NCI-H1930 (cell line): ENCODE measurements around the gene NDUFAF8.
A peak's percentile ranks its signal among the peaks of the same experiment; 100 is the strongest.

ENCODE experiments used
- DNase-seq, 2 experiments: peaks; one replicate each; lab custom pipeline; 2025; lab: John Stamatoyannopoulos, UW

NDUFAF8 gene

GRCh38 chr17:81238815-81239713 is at the start of gene NDUFAF8, which contains the start of gene TEPSIN:
Gene NDUFAF8, plus strand, starts transcription at chr17:81239318. Its CDS starts 46 bp downstream, at chr17:81239364.
Gene TEPSIN, minus strand, starts transcription at chr17:81239055. Its CDS starts 22 bp downstream, at chr17:81239033.
- DNase-seq = peak; percentile 99 to 100

GRCh38 chr17:81189670-81190530 is 49.2 kb upstream of the NDUFAF8 start:
- no peak for DNase-seq

GRCh38 chr17:81190591-81190990 is 48.5 kb upstream of the NDUFAF8 start:
- DNase-seq = no peak

GRCh38 chr17:81191116-81191515 is 48.0 kb upstream of the NDUFAF8 start:
- DNase-seq = no peak

GRCh38 chr17:81191646-81192045 is 47.5 kb upstream of the NDUFAF8 start:
- DNase-seq = no peak

GRCh38 chr17:81192386-81193050 is 46.6 kb upstream of the NDUFAF8 start:
- DNase-seq = no peak

GRCh38 chr17:81193051-81193410 is 46.1 kb upstream of the NDUFAF8 start:
- DNase-seq = no peak

- no peak for DNase-seq
Measured at GRCh38 chr17:81193470-81194224, 45.5 kb upstream of the NDUFAF8 start.

GRCh38 chr17:81194225-81194760 is 44.8 kb upstream of the NDUFAF8 start:
- DNase-seq = no peak

- no peak for DNase-seq
Measured at GRCh38 chr17:81194941-81195901, 43.9 kb upstream of the NDUFAF8 start.

- DNase-seq = no peak
Measured at GRCh38 chr17:81195941-81196495, 43.1 kb upstream of the NDUFAF8 start.

- no peak for DNase-seq
Measured at GRCh38 chr17:81196505-81197408, 42.4 kb upstream of the NDUFAF8 start.

- DNase-seq = no peak
Measured at GRCh38 chr17:81197409-81197795, 41.7 kb upstream of the NDUFAF8 start.

- no peak for DNase-seq
Measured at GRCh38 chr17:81197831-81198490, 41.2 kb upstream of the NDUFAF8 start.

- no peak for DNase-seq
Measured at GRCh38 chr17:81198826-81199481, 40.2 kb upstream of the NDUFAF8 start.

GRCh38 chr17:81199482-81199830 is 39.7 kb upstream of the NDUFAF8 start:
- DNase-seq = no peak

- no peak for DNase-seq
Measured at GRCh38 chr17:81200201-81200600, 38.9 kb upstream of the NDUFAF8 start.
